HEK293T (cell line): Measurements from ENCODE around the gene GKN2.

Experiments
- CTCF ChIA-PET: fragments of 350-600 bp; formaldehyde crosslinking; extraction: SDS; loops from one replicate; lab custom pipeline; 2021; ENCODE audit warnings: antibody characterized with exemption, inconsistent platforms; lab: Yijun Ruan, JAX
- POLR2A ChIA-PET: fragments of 350-600 bp; formaldehyde crosslinking; extraction: SDS; loops from one replicate; lab custom pipeline; 2020; ENCODE audit warnings: antibody characterized with exemption, inconsistent platforms; lab: Yijun Ruan, JAX
- DNase-seq: peaks from one replicate; pipeline ENCODE4 v3.0.0; 2012; ENCODE audit warnings: mixed read lengths; ENCODE audit errors: extremely low spot score
- ARNT ChIP-seq: fragments of 450-650 bp; IDR thresholded peaks from 2 replicates; pipeline ENCODE4 v1.6.1; 2017; ENCODE audit warnings: mild to moderate bottlenecking
- BHLHE40 ChIP-seq: fragments of 450-650 bp; IDR thresholded peaks from 2 replicates; pipeline ENCODE4 v1.6.1; 2016; ENCODE audit warnings: mild to moderate bottlenecking, moderate library complexity, borderline replicate concordance
- CTBP1 ChIP-seq: fragments of 450-650 bp; IDR thresholded peaks from 2 replicates; pipeline ENCODE4 v1.6.1; 2016; ENCODE audit warnings: borderline replicate concordance
- ELF4 ChIP-seq: fragments of 450-650 bp; IDR thresholded peaks from 2 replicates; pipeline ENCODE4 v1.6.1; 2017; ENCODE audit warnings: antibody characterized with exemption
- FOXA1 ChIP-seq: fragments of 450-650 bp; IDR thresholded peaks from 2 replicates; pipeline ENCODE4 v1.6.1; 2016; ENCODE audit warnings: mild to moderate bottlenecking
- FOXK2 ChIP-seq: fragments of 450-650 bp; IDR thresholded peaks from 2 replicates; pipeline ENCODE4 v1.6.1; 2016; ENCODE audit warnings: mild to moderate bottlenecking
- FOXM1 ChIP-seq: fragments of 450-650 bp; IDR thresholded peaks from 2 replicates; pipeline ENCODE4 v1.6.1; 2017; ENCODE audit warnings: mild to moderate bottlenecking, borderline replicate concordance
- HDGF ChIP-seq: fragments of 450-650 bp; IDR thresholded peaks from 2 replicates; pipeline ENCODE4 v1.6.1; 2017; ENCODE audit warnings: antibody characterized with exemption, borderline replicate concordance
- L3MBTL2 ChIP-seq: fragments of 450-650 bp; conservative IDR thresholded peaks from 2 replicates; pipeline ENCODE4 v1.6.1; 2016; ENCODE audit warnings: mild to moderate bottlenecking
- LEF1 ChIP-seq: fragments of 450-650 bp; IDR thresholded peaks from 2 replicates; pipeline ENCODE4 v1.6.1; 2017; ENCODE audit warnings: mild to moderate bottlenecking, borderline replicate concordance
- NFRKB ChIP-seq: fragments of 450-650 bp; IDR thresholded peaks from 2 replicates; pipeline ENCODE4 v1.6.1; 2016; ENCODE audit warnings: mild to moderate bottlenecking, moderate library complexity
- PKNOX1 ChIP-seq: fragments of 450-650 bp; IDR thresholded peaks from 2 replicates; pipeline ENCODE4 v1.6.1; 2016
- SP1 ChIP-seq: fragments of 450-650 bp; IDR thresholded peaks from 2 replicates; pipeline ENCODE4 v1.6.1; 2017
- SUZ12 ChIP-seq: fragments of 450-650 bp; IDR thresholded peaks from 2 replicates; pipeline ENCODE4 v1.6.1; 2016; ENCODE audit warnings: mild to moderate bottlenecking
- TARDBP ChIP-seq: fragments of 450-650 bp; IDR thresholded peaks from 2 replicates; pipeline ENCODE4 v1.6.1; 2016
- ZNF384 ChIP-seq: fragments of 450-650 bp; IDR thresholded peaks from 2 replicates; pipeline ENCODE4 v1.6.1; 2016

The GKN2 gene

GRCh38 chr2:68934021-68934420 lies 18.7 kb downstream of the GKN2 start:
- DNase-seq, result no peak
- ChIA-PET CTCF (interaction anchor here (0.7 to 1.1 kb wide), 2 partner anchors 10 kb away, joined by 3 to 8 read pairs; no protein-coding TSS in a partner anchor), POLR2A (no interaction called here)
- TF ChIP-seq LEF1 (no peak), ELF4 (no peak), CTBP1 (no peak), TARDBP (no peak), FOXK2 (no peak), ARNT (no peak), HDGF (no peak), SUZ12 (no peak), NFRKB (no peak), ZNF384 (no peak), FOXA1 (no peak), SP1 (no peak), PKNOX1 (no peak), FOXM1 (no peak)

GRCh38 chr2:68932402-68932801 lies 20.3 kb downstream of the GKN2 start:
- ChIA-PET POLR2A (interaction anchor here (0.6 kb wide), 1 partner anchor 466 kb away, joined by 3 read pairs; the partner anchor contains the start of gene FBXO48), CTCF (no interaction called here)
- no peak for DNase-seq
- TF ChIP-seq CTBP1 (no peak), ELF4 (no peak), HDGF (no peak), SUZ12 (no peak), L3MBTL2 (no peak), NFRKB (no peak), TARDBP (no peak), FOXA1 (no peak), BHLHE40 (no peak), LEF1 (no peak), FOXK2 (no peak)

- DNase-seq, result no peak
- POLR2A ChIA-PET, result interaction anchor here (0.6 kb wide), 1 partner anchor 465 kb away, joined by 3 read pairs; the partner anchor contains the start of gene FBXO48
- no peak for TF ChIP-seq TARDBP
- TF ChIP-seq HDGF, result no peak
- TF ChIP-seq PKNOX1, result no peak
- CTCF ChIA-PET, result no interaction called here
Observed at GRCh38 chr2:68931799-68932198, 20.9 kb downstream of the GKN2 start.

GRCh38 chr2:68931149-68931711 lies 21.5 kb downstream of the GKN2 start:
- ChIA-PET POLR2A (no interaction called here), CTCF (no interaction called here)
- TF ChIP-seq SUZ12 (no peak), CTBP1 (no peak), PKNOX1 (no peak), HDGF (no peak), NFRKB (no peak), FOXK2 (no peak)
- no peak for DNase-seq

GRCh38 chr2:68926796-68927195 lies 25.9 kb downstream of the GKN2 start:
- DNase-seq, result no peak
- TF ChIP-seq ARNT, result no peak
- TF ChIP-seq ELF4, result no peak
- TF ChIP-seq NFRKB, result no peak
- TF ChIP-seq HDGF, result no peak
- no peak for TF ChIP-seq BHLHE40
- TF ChIP-seq CTBP1, result no peak
- no peak for TF ChIP-seq SUZ12
- no peak for TF ChIP-seq PKNOX1
- no peak for TF ChIP-seq FOXA1
- TF ChIP-seq LEF1, result no peak
- no peak for TF ChIP-seq ZNF384
- TF ChIP-seq SP1, result no peak
- ChIA-PET POLR2A (no interaction called here), CTCF (interaction anchor here (0.6 to 0.7 kb wide), 3 partner anchors 465 to 1371 kb away, joined by 3 read pairs; no protein-coding TSS in a partner anchor)

- CTCF ChIA-PET, result interaction anchor here (0.6 to 2.8 kb wide), 19 partner anchors 9 to 461 kb away, joined by 3 to 27 read pairs (median 4); partner anchors contain the start of genes APLF and FBXO48
- DNase-seq, result peak; percentile 65
- POLR2A ChIA-PET, result interaction anchor here (0.8 kb wide), 1 partner anchor 95 kb away, joined by 3 read pairs; no protein-coding TSS in a partner anchor
- TF ChIP-seq HDGF (no peak), NFRKB (no peak), ARNT (no peak), SUZ12 (no peak), FOXM1 (no peak), SP1 (no peak), TARDBP (no peak), ELF4 (no peak), PKNOX1 (no peak), FOXK2 (no peak), L3MBTL2 (no peak), LEF1 (no peak), BHLHE40 (no peak), CTBP1 (no peak), ZNF384 (no peak), FOXA1 (no peak)
Observed at GRCh38 chr2:68925295-68925896, 27.3 kb downstream of the GKN2 start.
